Naive B cell (primary cell): ENCODE data around the gene DCP1B. TPM values are rescaled to one million over a fixed set of nuclear protein-coding genes. Genes with fewer than 3 reads are reported as not detected.
"Not testable (repeated sequence)": the region's sequence is repeated elsewhere in the genome, so short reads cannot be mapped to it uniquely, and the experiment has no call there.

Experiments used
- ATAC-seq, 2 donors: fragments of 150-1000 bp; cut with Tn5 transposase; 2 replicates each; pipeline ENCODE4 v1.10.0; 2021; ENCODE audit warnings: low read depth in 2 of 2, mild to moderate bottlenecking in 2 of 2, moderate library complexity in 2 of 2
- DNase-seq: peaks from one replicate; pipeline ENCODE4 v3.0.0; 2022
- H3K27ac Mint-ChIP-seq, 6 donors: one replicate each; pipeline ENCODE4 v1.8.0; 2020 to 2022; ENCODE audit warnings: mild to moderate bottlenecking in 6 of 6, mixed read lengths in 6 of 6, moderate library complexity in 5 of 6, inconsistent platforms in 2 of 6
- H3K27me3 Mint-ChIP-seq, 3 donors: one replicate each; pipeline ENCODE4 v1.8.0; 2021 to 2022; ENCODE audit warnings: mixed read lengths in 3 of 3, mild to moderate bottlenecking in 1 of 3
- H3K36me3 Mint-ChIP-seq, 2 donors: one replicate each; pipeline ENCODE4 v1.8.0; 2020 to 2022; ENCODE audit warnings: mixed read lengths in 2 of 2, inconsistent platforms in 1 of 2, mild to moderate bottlenecking in 1 of 2
- H3K4me1 Mint-ChIP-seq, 3 donors: one replicate each; pipeline ENCODE4 v1.8.0; 2020 to 2022; ENCODE audit warnings: mixed read lengths in 3 of 3, inconsistent platforms in 1 of 3, mild to moderate bottlenecking in 1 of 3, moderate library complexity in 1 of 3
- H3K4me3 Mint-ChIP-seq, 8 donors: one replicate each; pipeline ENCODE4 v1.8.0; 2020 to 2022; ENCODE audit warnings: mild to moderate bottlenecking in 8 of 8, mixed read lengths in 8 of 8, moderate library complexity in 8 of 8, inconsistent platforms in 2 of 8
- H3K9me3 Mint-ChIP-seq, 7 donors: one replicate each; pipeline ENCODE4 v1.8.0; 2020 to 2022; ENCODE audit warnings: mixed read lengths in 7 of 7, mild to moderate bottlenecking in 5 of 7, inconsistent platforms in 2 of 7, moderate library complexity in 1 of 7
- polyA plus RNA-seq, 6 donors: library from polyadenylated mRNA; unstranded; fragments of 300-500 nt; fragmentation: Illumina TruSeq; gene quantifications; one replicate each; pipeline ENCODE4 v1.2.3, GENCODE V29; 2021; ENCODE audit warnings: low read depth in 6 of 6

The DCP1B gene
- polyA plus RNA-seq, 6 donors from 2014 or later: 8.5 to 18.6 (median 15.8) TPM

DNA sequence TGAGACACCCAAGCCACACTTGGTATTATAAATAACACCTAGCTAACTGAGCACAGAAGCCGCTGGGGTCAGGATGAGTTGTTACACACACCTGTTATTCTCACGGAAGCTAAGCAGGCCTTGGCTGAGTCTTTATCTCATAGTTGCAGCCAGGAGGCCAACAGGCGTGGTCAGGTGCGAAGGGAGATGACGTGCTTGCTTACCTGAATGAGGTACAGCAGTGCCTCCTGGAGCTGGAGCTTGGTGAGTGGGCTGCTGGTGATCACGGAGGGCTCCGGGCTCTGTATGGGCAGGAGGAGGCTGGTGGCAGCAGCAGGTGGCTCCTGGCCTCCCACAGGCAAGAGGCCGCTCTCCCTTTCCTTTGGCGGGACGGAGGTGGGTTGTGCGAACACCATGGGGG is 55.4 kb downstream of the DCP1B start:
- DNase-seq (no peak), ATAC-seq (no peak)
- Mint-ChIP-seq H3K4me1 (no peaks in the 10 kb centered on the region), H3K36me3 (peaks cover 43 to 51% of the 10 kb centered on the region in 2 donors), H3K27me3 (no peaks in the 10 kb centered on the region), H3K9me3 (peaks cover 0 to 8% (median 0%) of the 10 kb centered on the region in 7 donors), H3K27ac (no peak overlapping the region), H3K4me3 (no peak overlapping the region)

DNA sequence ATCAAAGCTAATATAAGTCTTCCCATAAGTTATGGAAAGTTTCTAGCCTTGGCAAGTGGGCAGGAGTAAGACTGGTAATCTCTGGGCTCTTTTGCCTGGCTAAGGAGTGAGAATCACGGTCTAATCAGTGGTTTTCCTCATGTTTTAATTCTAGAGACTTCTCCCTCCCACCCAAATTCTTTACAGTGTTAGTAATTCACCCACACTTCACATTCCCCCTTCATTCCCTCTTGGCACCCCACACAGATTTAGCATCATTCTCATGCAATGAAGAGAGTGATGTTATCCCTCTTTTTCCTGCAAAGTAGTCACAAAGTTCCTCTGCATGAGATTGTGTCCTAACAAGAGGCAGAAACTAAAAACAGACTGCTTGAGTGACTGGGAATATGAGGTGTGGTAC is 57.2 kb downstream of the DCP1B start:
- Mint-ChIP-seq H3K4me3 (no peak overlapping the region), H3K36me3 (peaks cover 48 to 49% of the 10 kb centered on the region in 2 donors), H3K9me3 (peaks cover 0 to 8% (median 0%) of the 10 kb centered on the region in 7 donors), H3K27me3 (no peaks in the 10 kb centered on the region), H3K27ac (no peak overlapping the region), H3K4me1 (no peaks in the 10 kb centered on the region)
- ATAC-seq: no peak
- DNase-seq: no peak

DNA sequence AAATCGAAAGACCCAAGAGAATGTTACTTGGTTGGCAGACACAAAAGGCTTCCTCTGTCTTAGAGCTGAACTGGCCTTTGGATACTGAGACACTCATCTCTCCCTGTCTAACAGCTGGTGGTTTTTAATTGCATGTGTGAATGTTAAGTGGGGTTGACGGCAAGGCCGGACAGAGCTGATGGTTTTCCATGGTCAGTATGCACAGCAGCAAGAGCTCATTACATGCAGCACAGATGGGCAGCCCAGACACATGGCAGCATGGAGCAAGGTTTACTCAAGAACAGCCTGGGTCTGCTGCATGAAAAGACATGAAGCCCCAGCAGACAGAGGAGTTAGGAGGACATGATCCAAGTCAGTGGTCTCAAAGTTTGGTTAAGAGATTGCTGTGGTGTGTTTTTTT is 58.0 kb downstream of the DCP1B start:
- H3K27ac Mint-ChIP-seq: peak overlapping the region in 1 of 6 donors; percentile 3

DNA sequence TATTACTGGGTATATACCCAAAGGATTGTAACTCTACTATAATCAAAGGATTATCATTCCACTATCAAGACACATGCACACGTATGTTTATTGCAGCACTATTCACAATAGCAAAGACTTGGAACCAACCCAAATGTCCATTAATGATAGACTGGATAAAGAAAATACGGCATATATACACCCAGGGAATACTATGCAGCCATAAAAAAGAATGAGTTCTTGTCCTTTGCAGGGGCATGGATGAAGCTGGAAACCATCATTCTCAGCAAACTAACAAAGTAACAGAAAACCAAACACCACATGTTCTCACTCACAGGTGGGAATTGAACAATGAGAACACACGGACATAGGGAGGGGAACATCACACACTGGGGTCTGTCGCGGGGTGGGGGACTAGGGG is 58.8 kb downstream of the DCP1B start:
- ATAC-seq, H3K9me3 Mint-ChIP-seq, H3K4me3 Mint-ChIP-seq, H3K27ac Mint-ChIP-seq, H3K27me3 Mint-ChIP-seq, H3K4me1 Mint-ChIP-seq, DNase-seq: not testable (repeated sequence)
- H3K36me3 Mint-ChIP-seq: peaks cover 54 to 56% of the 10 kb centered on the region in 2 donors

More for the DNA sequence above, 58.0 kb downstream of the DCP1B start:
- peaks cover 0 to 8% (median 0%) of the 10 kb centered on the region in 7 donors for H3K9me3 Mint-ChIP-seq
- no peak for DNase-seq
- H3K27me3 Mint-ChIP-seq: no peaks in the 10 kb centered on the region
- H3K4me3 Mint-ChIP-seq: no peak overlapping the region
- no peak for ATAC-seq
- H3K36me3 Mint-ChIP-seq: peaks cover 49 to 50% of the 10 kb centered on the region in 2 donors
- no peaks in the 10 kb centered on the region for H3K4me1 Mint-ChIP-seq

DNA sequence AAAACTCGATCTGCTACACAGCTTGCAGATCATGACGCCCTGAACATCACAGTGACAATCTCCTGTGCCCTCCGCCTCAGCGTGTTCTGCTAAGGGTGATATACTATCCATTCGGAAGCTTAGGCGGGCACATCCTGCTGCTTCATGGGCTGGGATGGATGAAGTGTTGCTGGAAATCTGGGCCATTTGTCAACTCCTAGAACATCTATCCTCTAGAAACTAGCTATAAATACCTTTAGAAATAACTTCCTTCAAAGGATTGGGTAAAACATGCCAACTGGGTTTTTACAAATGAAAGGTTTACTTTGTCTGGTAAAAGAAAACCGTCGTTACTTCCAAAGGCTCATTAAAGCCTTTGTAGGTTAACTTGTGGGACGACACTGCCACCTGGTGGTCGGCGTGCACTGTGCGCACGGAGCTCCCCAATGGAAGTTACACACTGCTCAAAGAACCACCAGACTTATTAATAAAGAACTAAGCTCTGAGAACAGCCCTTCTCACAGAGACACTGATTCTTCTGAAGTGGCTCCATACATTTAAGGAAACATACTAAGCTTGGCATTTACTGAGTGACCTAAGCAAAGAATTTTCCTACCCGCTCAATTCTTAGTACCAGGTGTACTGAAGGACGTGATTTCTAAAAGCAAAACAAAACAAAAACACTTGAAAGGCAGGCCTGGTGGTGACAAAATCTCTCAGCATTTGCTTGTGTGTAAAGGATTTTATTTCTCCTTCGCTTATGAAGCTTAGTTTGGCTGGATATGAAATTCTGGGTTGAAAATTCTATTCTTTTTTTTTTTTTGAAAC is 64.3 kb downstream of the DCP1B start:
- peak; percentile 99 to 100 for ATAC-seq
- no peaks in the 10 kb centered on the region for H3K27me3 Mint-ChIP-seq
- H3K4me1 Mint-ChIP-seq: peaks cover 6 to 9% (median 7%) of the 10 kb centered on the region in 3 donors
- peaks cover 17 to 29% of the 10 kb centered on the region in 2 donors for H3K36me3 Mint-ChIP-seq
- H3K27ac Mint-ChIP-seq: peak overlapping the region in 1 of 6 donors; percentile 43
- H3K9me3 Mint-ChIP-seq: peaks cover 0 to 1% (median 0%) of the 10 kb centered on the region in 7 donors
- H3K4me3 Mint-ChIP-seq: peak overlapping the region in 1 of 8 donors; percentile 12
- peak; percentile 80 for DNase-seq

DNA sequence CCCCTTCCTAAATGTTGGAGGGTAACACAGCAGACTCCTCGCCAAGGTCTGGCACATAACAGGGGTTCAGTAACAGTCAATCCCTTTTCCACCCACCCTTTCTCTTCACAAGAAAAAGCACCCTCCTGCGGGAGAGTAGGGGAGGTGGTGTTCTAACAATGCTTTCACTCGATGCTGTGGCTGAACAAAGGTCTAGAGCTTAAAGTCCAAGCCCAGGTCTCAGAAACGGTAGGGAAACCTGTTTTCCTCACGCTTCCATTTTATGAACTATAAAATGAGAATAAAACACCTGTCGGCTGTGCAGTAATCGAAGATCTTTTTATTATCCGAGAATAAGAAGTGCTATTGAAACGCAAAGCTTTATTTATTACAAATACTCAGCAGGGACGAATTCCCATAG is 64.9 kb downstream of the DCP1B start:
- no peak overlapping the region for H3K4me3 Mint-ChIP-seq
- H3K9me3 Mint-ChIP-seq: peaks cover 0 to 1% (median 0%) of the 10 kb centered on the region in 7 donors
- ATAC-seq: no peak
- DNase-seq: no peak
- no peaks in the 10 kb centered on the region for H3K27me3 Mint-ChIP-seq
- no peak overlapping the region for H3K27ac Mint-ChIP-seq
- peaks cover 7 to 10% (median 7%) of the 10 kb centered on the region in 3 donors for H3K4me1 Mint-ChIP-seq
- H3K36me3 Mint-ChIP-seq: peaks cover 16 to 25% of the 10 kb centered on the region in 2 donors

DNA sequence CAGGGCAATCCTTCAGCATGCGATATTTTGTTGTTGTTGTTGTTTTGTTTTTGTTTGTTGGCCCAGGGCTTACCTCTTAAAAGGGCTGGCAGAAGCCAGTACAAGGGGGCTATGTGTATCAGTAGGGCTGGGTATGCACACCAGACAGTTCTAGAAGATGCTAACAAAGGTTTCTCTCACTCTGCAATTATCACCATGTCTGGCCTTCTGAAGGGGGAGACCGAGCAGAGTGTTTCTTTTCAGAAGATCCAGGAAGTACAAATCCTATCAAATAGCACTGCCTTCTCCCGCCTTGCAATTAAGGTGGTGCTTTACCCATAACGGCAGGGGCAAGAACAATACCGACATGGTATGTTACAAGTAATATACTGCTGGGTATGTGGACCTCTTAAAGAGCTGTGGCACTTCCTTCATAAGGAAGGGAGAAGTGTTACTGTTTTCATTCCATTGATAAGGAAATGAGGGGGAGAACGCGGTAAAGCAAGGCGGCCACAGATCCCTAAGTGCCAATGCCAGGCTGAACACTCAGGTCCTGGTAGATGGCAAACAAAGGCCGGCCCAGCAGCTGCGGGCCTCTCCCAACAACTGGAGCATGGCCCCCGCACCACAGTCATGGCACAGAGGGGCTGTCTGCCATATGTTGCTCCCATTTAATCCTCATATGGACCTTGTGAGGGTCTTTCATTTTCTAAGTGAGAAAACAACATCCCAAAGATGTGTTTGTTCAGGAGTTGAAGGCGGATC is 66.6 kb downstream of the DCP1B start:
- no peak overlapping the region for H3K27ac Mint-ChIP-seq
- peaks cover 8 to 16% of the 10 kb centered on the region in 2 donors for H3K36me3 Mint-ChIP-seq
- H3K4me1 Mint-ChIP-seq: peaks cover 18 to 26% (median 21%) of the 10 kb centered on the region in 3 donors
- no peak for ATAC-seq
- no peak overlapping the region for H3K4me3 Mint-ChIP-seq
- DNase-seq: no peak
- H3K27me3 Mint-ChIP-seq: no peaks in the 10 kb centered on the region
- H3K9me3 Mint-ChIP-seq: no peaks in the 10 kb centered on the region

DNA sequence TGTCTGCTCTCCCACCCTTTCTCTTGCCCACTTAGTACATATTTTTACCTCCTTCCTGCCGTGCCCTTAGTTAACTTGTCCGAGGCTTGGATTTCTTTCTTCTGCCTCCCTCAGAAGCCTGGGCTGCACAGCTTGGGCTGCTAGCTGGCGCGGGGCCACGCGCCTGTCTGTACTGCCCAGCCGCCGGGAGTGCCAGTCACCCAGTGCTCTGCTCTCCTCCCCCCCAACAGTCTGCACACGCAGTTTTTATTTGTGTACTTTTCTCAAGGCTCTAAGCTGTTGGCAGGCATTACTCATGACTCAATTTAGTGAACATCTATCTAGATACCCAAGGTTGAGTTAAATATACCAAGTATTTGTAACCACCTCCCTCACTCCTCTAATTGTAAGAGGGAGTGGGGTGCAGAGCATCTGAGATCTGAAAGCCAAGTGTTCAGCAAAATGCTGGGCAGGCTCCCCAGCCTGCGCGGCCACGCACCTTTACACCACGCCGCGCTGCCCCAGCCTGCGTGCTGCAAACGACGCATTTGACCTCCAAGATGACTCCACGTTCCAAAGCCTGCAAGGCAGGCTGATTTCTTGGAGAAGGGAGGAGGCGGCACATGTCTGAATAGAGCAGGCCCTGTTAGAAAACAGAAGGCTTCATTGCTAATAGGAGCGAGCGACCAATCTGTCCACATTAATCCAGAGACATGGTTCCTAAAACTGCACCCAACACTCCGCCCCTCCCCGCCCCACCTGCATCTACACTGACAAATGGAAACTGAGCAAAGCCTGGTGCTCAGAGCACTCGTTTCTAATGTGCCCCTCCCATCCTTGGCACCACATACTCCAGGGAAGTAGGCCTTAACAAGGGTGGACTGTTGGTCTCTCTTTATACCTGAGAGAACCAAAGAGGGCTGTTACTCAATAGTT is 67.6 kb downstream of the DCP1B start:
- Mint-ChIP-seq H3K36me3 (peaks cover 8 to 10% of the 10 kb centered on the region in 2 donors), H3K27ac (peak overlapping the region in 2 of 6 donors; percentile 32 to 44), H3K27me3 (no peaks in the 10 kb centered on the region), H3K4me3 (peak overlapping the region in 1 of 8 donors; percentile 73), H3K9me3 (no peaks in the 10 kb centered on the region), H3K4me1 (peaks cover 28 to 36% (median 31%) of the 10 kb centered on the region in 3 donors)
- ATAC-seq (no peak), DNase-seq (no peak)

DNA sequence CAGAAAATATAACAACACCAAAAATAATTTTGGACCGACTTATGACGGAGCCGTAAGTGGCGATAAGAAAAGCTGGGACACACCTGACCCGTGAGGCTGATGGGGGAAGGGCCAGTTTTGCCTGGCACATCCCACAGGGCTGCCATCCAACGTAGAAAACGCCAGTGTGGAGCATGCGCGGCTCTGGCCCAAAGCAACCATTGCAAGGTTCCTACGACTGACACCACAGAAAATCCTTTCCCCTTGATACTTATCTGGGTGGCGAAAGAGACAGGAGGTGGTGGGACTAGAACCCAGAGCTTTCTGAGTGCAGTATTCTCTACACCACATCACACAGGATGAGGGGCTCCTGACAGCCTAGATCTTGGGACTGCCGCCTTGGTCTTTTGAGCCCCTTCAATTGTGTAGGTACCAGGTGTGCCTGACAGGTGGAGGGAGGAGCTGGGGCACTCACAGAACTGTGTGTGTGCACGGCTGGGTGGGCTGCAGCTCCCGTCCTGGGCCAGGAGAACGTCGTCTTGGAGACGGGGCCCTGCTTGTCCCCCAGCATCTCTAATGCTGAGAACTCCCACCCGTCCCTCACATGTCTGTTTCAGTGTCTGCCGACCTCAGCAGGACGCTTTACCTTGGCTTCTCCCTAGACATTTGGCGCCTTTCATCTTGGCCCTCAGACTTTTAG is 68.4 kb downstream of the DCP1B start:
- Mint-ChIP-seq H3K9me3 (no peaks in the 10 kb centered on the region), H3K36me3 (peaks cover 1 to 6% of the 10 kb centered on the region in 2 donors), H3K4me1 (peaks cover 31 to 44% (median 39%) of the 10 kb centered on the region in 3 donors), H3K27me3 (no peaks in the 10 kb centered on the region), H3K27ac (peak overlapping the region in 2 of 6 donors; percentile 32 to 44), H3K4me3 (peak overlapping the region in 1 of 8 donors; percentile 73)
- ATAC-seq: no peak
- DNase-seq: no peak

DNA sequence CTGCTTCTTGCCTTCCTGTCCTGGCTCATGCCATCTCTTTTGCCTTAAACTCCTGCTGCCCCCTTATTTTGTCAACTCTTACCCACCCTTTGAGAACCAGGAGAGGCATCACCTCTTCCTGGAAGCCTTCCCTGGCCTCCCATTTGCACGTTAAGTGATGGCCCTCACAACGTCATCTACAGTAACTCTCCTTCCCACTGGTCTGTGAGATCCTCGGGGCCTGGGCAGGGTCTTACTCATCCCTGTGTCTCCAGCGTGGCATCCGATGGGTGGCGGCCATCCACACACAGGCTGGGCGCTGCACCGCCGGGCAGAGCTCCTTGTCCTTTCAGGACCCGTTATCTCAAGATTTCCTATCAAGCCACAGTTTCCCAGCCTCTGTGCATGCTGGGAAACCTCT is 69.0 kb downstream of the DCP1B start:
- Mint-ChIP-seq H3K27ac (peak overlapping the region in 1 of 6 donors; percentile 56), H3K36me3 (peaks cover 0 to 5% of the 10 kb centered on the region in 2 donors), H3K9me3 (no peaks in the 10 kb centered on the region), H3K4me1 (peaks cover 35 to 50% (median 44%) of the 10 kb centered on the region in 3 donors), H3K27me3 (no peaks in the 10 kb centered on the region), H3K4me3 (peak overlapping the region in 3 of 8 donors; percentile 4 to 53 (median 40))
- ATAC-seq (no peak), DNase-seq (no peak)

DNA sequence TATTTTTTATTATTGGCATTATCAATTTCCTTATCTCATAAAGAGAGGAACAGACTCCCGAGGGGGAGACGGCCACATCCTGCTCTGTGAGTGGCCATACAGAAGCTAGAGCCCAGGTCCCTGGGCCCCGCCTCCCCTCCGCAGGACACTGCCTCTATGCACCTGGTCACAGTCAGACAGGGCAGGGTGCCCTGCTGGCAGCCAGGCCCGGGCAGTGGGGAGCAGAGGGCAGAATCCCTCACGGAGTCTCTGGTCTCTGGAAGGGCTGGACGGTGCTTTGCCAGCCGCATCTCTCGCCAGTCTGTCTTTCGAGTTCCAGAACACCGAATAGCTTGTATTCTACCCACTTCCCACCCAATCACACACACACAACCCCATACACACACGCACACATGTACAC is 69.4 kb downstream of the DCP1B start:
- peak overlapping the region in 2 of 8 donors; percentile 4 to 40 for H3K4me3 Mint-ChIP-seq
- H3K4me1 Mint-ChIP-seq: peaks cover 36 to 50% (median 48%) of the 10 kb centered on the region in 3 donors
- H3K9me3 Mint-ChIP-seq: no peaks in the 10 kb centered on the region
- peaks cover 0 to 5% of the 10 kb centered on the region in 2 donors for H3K36me3 Mint-ChIP-seq
- no peaks in the 10 kb centered on the region for H3K27me3 Mint-ChIP-seq
- no peak for DNase-seq
- no peak overlapping the region for H3K27ac Mint-ChIP-seq
- ATAC-seq: no peak

DNA sequence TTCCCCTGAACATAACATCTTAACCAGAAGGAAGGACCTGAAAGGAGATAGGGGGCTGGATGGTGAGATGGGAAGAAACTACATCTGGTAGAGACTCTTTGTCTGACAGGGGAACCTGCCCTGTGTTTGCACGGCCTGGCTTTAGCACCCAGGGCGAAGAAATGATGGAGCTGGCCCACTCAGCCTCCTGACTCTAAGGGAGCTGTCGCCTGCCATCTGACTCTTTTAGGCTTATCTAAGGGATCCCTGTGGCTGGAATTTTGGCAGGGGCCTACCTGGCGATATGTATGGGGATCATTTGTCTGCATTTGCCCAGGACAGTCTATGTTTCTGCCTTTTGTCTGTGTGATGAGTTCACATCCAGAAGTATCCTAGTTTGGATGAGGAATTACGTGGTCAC is 70.2 kb downstream of the DCP1B start:
- Mint-ChIP-seq H3K27ac (peak overlapping the region in 3 of 6 donors; percentile 37 to 88 (median 74)), H3K9me3 (no peaks in the 10 kb centered on the region), H3K36me3 (peaks cover 0 to 5% of the 10 kb centered on the region in 2 donors), H3K4me1 (peaks cover 41 to 56% (median 53%) of the 10 kb centered on the region in 3 donors), H3K4me3 (peak overlapping the region in 3 of 8 donors; percentile 20 to 47 (median 28)), H3K27me3 (no peaks in the 10 kb centered on the region)
- DNase-seq (no peak), ATAC-seq (no peak)
